ENCODE data around the gene UBFD1.

DNA sequence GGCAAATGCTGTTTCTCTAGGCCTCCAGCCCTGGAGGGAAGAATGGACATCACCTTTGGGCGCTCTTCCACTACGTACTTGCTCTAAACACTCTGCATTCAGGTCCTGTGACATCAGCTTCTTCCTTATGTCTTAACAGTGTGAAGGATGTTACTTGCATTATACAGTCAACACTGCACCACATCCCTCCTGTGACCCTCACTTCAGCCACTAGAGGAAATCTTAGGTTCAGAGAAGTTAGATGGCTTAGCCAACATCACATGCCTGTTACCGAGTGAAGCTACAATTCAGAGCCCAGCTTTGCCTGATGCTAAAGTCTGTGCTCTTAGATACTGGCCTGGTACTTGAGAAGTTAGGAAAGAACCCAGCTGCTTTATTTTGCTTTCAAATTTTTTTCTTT, 18.3 kb downstream of the UBFD1 start:
- TF ChIP-seq POLR2A (IDR thresholded peaks at IDR 0.05; ENCODE audit: low read depth) (no peak), EP300 (IDR thresholded peaks at IDR 0.05) (no peak), CTCF (IDR thresholded peaks at IDR 0.05) (no peak), POLR2AphosphoS5 (IDR thresholded peaks at IDR 0.05) (no peak)

Measured in esophagus muscularis mucosa (tissue), 4 donors.